ENCODE results near the gene RNU1-3. TPM values are rescaled to one million over a fixed set of nuclear protein-coding genes. Genes with fewer than 3 reads are reported as not detected.
"Not testable (repeated sequence)": the region's sequence is repeated elsewhere in the genome, so short reads cannot be mapped to it uniquely, and the experiment has no call there.

RNU1-3 gene
- total RNA-seq, 6 experiments from 2014 or later: 1,191 to 2,394 (median 1,819) TPM

DNA sequence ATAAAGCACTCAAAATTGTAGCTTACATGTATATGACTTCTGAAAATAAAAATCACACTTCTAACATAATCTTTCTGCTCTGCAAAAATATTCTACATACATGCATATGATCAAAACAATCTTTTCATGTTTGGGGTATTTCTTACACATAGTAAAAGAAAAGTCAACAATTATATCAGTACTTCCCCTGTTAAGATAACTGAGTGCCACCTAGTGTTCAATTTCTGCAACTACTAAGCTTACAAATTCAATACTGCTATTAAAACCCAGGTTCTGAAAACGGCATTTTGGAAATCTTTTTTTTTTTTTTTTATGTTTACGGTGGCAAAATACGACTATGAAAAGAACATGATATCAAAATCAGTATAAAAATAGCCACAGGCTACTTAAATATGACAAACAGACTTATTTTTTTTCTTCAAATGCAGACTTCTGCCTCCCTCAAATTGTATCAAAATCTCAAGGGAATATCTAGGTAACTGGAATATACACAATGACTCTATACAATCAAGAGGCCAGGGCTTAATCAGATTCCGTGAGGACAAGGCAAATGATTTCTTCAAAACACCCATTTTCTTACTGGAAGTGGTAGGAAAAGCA, 18.1 kb upstream of the RNU1-3 start:
- peaks cover 17% of the 10 kb centered on the region for H3K27me3 Mint-ChIP-seq (ENCODE audit: insufficient read depth)
- H3K27ac Mint-ChIP-seq; H3K4me1 Mint-ChIP-seq (ENCODE audit: low read depth); H3K9me3 Mint-ChIP-seq; H3K4me3 Mint-ChIP-seq; H3K36me3 Mint-ChIP-seq (ENCODE audit: low read depth): not testable (repeated sequence)
- TF ChIP-seq, protein P1, sequence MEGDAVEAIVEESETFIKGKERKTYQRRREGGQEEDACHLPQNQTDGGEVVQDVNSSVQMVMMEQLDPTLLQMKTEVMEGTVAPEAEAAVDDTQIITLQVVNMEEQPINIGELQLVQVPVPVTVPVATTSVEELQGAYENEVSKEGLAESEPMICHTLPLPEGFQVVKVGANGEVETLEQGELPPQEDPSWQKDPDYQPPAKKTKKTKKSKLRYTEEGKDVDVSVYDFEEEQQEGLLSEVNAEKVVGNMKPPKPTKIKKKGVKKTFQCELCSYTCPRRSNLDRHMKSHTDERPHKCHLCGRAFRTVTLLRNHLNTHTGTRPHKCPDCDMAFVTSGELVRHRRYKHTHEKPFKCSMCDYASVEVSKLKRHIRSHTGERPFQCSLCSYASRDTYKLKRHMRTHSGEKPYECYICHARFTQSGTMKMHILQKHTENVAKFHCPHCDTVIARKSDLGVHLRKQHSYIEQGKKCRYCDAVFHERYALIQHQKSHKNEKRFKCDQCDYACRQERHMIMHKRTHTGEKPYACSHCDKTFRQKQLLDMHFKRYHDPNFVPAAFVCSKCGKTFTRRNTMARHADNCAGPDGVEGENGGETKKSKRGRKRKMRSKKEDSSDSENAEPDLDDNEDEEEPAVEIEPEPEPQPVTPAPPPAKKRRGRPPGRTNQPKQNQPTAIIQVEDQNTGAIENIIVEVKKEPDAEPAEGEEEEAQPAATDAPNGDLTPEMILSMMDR (IDR thresholded peaks at IDR 0.05): peak; percentile 78
- DNase-seq: peak; percentile 32

DNA sequence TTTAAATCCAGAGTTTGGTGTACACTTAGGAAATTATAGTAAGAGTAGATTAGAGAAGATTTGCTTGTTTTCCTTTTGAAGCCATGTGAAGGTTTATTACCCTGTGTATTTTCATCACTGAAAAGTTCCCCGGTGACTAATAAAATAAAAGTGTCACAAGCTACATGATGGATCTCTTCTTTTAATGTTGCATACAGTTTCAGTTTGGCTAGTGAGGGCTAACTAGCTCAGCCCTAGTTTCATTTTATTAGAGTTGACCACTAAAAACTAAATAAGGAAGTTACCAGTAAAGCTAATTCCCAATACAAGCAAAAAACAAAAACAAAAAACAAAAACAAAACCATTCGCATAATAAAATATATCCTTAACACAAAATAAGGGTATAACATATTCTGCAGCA, 17.4 kb upstream of the RNU1-3 start:
- peaks cover 19% of the 10 kb centered on the region for H3K27me3 Mint-ChIP-seq (ENCODE audit: insufficient read depth)
- not testable (repeated sequence) for H3K4me1 Mint-ChIP-seq (ENCODE audit: low read depth); DNase-seq; H3K4me3 Mint-ChIP-seq; H3K27ac Mint-ChIP-seq; H3K9me3 Mint-ChIP-seq; H3K36me3 Mint-ChIP-seq (ENCODE audit: low read depth)

DNA sequence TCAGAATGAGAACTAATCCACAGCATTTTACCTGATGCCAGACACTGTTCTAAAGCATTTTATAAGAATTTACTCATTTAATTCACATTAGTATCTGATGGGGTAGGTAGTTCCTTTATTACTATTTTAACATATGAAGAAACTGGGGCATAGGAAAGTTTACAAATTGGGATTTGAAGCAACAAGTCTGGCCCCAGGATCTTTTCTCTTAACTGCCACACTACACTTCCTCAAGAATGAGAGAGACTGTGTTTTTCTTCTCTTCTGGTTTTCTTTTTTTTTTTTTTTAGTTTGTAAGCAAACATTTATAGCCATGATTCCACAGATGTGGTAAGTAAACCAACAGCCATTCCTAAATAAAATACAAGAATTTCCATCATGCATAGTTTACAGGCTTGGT, 16.1 kb upstream of the RNU1-3 start:
- H3K9me3 Mint-ChIP-seq; H3K27ac Mint-ChIP-seq; H3K4me3 Mint-ChIP-seq; H3K36me3 Mint-ChIP-seq (ENCODE audit: low read depth); DNase-seq; H3K4me1 Mint-ChIP-seq (ENCODE audit: low read depth): not testable (repeated sequence)
- peaks cover 25% of the 10 kb centered on the region for H3K27me3 Mint-ChIP-seq (ENCODE audit: insufficient read depth)

DNA sequence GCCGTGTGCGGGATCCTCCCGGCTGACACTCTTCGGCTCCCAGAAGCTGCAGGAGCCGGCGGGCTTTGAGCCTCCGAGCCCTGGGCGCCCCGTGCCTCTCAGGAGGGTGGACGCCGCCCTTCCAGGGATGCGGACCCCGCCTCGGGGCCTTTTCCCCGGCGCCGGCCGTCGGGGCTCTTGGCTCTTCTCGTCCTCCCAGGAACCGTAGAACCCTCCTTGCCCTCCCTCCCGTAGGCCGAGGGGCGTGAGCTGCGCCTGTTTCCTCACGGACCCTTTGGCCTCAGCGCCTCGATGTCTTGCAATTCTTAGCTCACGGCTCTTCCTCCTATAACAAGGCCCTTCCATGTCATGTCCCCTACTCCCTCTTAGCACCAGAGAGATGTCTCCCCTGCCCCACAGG, 13.6 kb upstream of the RNU1-3 start:
- Mint-ChIP-seq H3K4me3 (peak overlapping the region; percentile 58), H3K27me3 (ENCODE audit: insufficient read depth) (peaks cover 18% of the 10 kb centered on the region)
- H3K36me3 Mint-ChIP-seq (ENCODE audit: low read depth); H3K9me3 Mint-ChIP-seq; DNase-seq; H3K27ac Mint-ChIP-seq; H3K4me1 Mint-ChIP-seq (ENCODE audit: low read depth): not testable (repeated sequence)

DNA sequence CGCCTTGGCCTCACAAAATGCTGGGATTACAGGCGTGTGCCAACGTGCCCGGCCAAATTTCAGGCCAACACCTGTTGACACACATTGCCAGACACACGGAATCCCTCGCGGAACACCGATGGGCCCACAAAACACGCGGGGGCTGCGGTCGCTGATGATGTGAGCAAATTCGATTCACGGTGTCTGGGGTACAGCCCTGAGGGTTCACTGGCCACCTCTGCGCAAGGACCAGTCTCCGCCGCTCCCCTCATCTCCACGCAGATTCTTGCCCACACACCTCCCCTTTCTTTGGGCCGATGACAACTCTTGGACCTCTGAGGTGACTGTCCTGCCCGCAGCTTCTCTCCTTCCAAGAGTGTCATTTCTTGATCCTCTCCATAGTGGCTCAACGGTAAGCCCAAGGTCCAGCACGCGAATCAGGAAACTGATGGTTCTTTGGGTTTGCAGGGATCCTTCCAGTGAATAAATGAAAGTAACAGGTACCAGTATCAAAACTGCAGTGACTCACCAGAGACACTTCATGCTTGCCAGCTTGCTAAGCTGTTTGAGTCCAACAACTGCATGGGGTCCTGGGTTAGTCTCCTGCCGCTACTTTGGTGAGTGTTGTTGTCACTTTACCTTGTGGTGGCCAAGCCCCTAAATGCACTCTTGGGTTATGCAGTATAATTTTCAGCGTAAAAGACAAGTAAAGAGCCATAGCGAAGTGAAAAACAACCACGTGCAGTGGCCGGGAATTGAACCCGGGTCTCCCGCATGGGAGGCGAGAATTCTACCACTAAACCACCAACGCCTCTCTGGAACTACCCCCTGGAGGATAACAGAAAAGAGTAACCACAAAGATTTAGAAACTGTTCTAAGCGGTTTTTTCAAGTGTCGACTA, 11.0 kb upstream of the RNU1-3 start:
- DNase-seq: peak; percentile 81
- TF ChIP-seq, protein P1 (IDR thresholded peaks at IDR 0.05): no peak
- Mint-ChIP-seq H3K27me3 (ENCODE audit: insufficient read depth) (peaks cover 15% of the 10 kb centered on the region), H3K4me1 (ENCODE audit: low read depth) (peaks cover 5% of the 10 kb centered on the region; the same call in 1 of the 2 replicates), H3K9me3 (no peaks in the 10 kb centered on the region; the same call in 1 of the 2 replicates), H3K36me3 (ENCODE audit: low read depth) (no peaks in the 10 kb centered on the region), H3K4me3 (no peak overlapping the region), H3K27ac (peak overlapping the region; percentile 42; the same call in 1 of the 2 replicates)

DNA sequence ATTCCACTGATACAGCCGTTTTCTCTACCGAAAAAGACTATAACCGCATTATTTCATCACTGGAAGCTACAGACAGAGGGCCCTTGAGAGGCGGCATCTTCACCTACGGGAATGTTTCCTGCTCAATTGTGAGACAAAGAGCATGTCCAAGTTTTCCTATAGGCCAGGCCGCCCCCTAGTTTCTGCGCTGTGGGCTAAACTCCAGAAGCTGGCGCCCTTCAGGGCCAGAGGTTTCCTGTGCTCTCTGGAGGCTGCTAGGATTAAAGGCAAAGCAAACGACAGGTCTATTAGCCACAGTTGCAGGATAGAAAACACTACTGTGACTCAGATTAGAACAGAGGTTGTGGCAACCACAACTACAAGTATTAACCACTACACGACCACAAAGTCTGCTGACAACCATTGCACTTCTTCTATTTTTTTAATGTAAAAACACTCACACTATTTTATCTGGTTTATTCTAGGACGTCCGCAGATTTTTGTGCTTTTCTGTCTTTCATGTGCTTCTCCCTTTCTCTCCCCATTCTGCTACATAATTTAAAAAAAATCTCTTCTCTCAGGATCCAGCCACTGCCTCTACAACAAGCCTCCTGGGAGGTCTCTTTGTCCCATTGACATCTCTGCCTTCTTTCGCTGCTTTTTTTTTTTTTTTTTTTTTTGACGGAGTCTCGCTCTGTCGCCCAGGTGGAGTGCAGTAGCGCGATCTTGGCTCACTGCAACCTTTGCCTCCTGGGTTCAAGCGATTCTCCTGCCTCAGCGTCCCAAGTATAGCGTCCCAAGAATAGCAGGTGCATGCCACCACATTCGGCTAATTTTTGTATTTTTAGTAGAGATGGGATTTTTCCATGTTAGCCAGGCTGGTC, 10.1 kb upstream of the RNU1-3 start:
- DNase-seq; H3K27ac Mint-ChIP-seq; H3K36me3 Mint-ChIP-seq (ENCODE audit: low read depth); H3K9me3 Mint-ChIP-seq; H3K4me3 Mint-ChIP-seq; H3K4me1 Mint-ChIP-seq (ENCODE audit: low read depth): not testable (repeated sequence)
- peaks cover 14% of the 10 kb centered on the region for H3K27me3 Mint-ChIP-seq (ENCODE audit: insufficient read depth)

DNA sequence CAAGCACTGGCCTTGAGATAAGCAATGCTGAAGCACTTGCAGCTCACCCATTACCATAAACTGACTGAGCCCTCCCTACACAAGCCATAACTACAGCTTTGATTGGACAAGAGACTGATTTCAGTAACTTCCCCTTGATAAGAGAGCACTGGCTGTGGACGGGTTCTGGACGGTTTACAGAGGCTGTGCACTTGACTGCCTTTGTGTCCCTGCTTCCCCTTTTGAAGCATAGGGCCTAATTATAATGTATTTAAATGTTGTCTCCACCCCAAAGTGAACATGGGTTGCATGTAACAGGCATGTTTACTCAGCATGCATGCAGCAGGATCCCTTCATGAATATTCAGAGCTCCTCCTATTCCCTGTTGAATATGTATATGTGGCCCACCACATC, 8.4 kb upstream of the RNU1-3 start:
- not testable (repeated sequence) for H3K9me3 Mint-ChIP-seq; DNase-seq; H3K4me1 Mint-ChIP-seq (ENCODE audit: low read depth); H3K4me3 Mint-ChIP-seq; H3K36me3 Mint-ChIP-seq (ENCODE audit: low read depth); H3K27ac Mint-ChIP-seq
- peaks cover 11% of the 10 kb centered on the region for H3K27me3 Mint-ChIP-seq (ENCODE audit: insufficient read depth)

DNA sequence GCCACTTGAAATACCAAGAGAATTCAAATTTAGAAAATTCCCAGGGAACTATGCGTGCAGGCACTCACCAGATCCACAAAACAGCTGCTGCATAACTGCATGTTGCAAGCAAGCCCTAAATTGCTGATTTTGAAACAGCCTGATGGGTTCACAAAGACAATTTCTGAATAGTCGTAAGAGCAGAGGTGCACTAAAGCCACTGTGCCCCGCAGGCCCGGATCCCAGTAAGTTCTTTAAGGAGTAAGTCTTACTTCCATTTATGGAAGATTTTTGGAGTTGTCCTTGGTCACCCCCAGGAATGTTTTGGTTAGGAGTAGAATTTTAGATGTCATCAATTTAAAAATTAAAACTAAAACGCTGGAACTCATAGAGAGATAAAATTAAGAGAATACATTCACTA, 7.2 kb upstream of the RNU1-3 start:
- H3K27me3 Mint-ChIP-seq (ENCODE audit: insufficient read depth); DNase-seq; H3K4me3 Mint-ChIP-seq; H3K36me3 Mint-ChIP-seq (ENCODE audit: low read depth); H3K4me1 Mint-ChIP-seq (ENCODE audit: low read depth); H3K27ac Mint-ChIP-seq; H3K9me3 Mint-ChIP-seq: not testable (repeated sequence)

DNA sequence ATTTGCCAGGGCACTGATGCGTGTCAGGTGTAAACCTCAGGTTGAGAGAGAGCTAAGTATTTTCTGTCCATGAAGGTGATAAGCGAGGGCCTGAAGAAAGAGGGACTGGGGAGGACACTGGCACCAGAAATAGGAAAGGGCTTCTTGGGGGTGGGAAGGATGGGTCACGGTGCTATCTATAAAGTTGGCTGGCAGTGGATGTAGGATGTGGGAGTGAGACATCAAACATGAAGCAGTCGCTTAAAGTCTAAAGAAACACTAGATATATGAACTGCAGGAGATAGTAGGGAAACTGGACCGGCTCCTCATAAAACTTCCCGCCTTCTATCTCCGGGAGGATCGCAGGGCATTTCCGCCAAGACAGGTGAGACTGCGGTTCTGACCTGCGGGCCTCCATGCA, 912 bp downstream of the RNU1-3 start:
- H3K36me3 Mint-ChIP-seq (ENCODE audit: low read depth); H3K9me3 Mint-ChIP-seq; H3K27ac Mint-ChIP-seq; H3K27me3 Mint-ChIP-seq (ENCODE audit: insufficient read depth); H3K4me1 Mint-ChIP-seq (ENCODE audit: low read depth); DNase-seq; H3K4me3 Mint-ChIP-seq: not testable (repeated sequence)

DNA sequence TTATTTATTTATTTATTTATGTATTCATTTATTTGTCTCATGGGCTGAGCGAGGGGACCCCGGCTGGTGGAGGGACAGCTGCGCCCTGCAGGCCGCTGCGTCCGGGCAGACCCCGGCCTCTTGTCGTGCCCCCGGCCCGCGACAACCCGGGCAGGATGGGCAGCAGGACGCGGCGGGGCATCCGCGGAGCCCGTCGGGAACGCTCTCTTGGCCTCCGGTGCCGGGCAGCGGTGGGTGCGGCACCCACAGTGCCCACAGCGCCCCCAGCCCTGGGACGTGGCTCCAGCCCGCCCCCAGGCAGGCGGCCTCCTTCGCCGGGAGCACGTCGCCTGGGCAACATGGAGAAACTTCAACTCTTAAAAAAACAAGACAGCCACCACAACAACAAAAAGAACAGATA, 8.5 kb downstream of the RNU1-3 start:
- H3K36me3 Mint-ChIP-seq (ENCODE audit: low read depth); H3K4me1 Mint-ChIP-seq (ENCODE audit: low read depth); H3K4me3 Mint-ChIP-seq; H3K27ac Mint-ChIP-seq; DNase-seq; H3K27me3 Mint-ChIP-seq (ENCODE audit: insufficient read depth); H3K9me3 Mint-ChIP-seq: not testable (repeated sequence)

DNA sequence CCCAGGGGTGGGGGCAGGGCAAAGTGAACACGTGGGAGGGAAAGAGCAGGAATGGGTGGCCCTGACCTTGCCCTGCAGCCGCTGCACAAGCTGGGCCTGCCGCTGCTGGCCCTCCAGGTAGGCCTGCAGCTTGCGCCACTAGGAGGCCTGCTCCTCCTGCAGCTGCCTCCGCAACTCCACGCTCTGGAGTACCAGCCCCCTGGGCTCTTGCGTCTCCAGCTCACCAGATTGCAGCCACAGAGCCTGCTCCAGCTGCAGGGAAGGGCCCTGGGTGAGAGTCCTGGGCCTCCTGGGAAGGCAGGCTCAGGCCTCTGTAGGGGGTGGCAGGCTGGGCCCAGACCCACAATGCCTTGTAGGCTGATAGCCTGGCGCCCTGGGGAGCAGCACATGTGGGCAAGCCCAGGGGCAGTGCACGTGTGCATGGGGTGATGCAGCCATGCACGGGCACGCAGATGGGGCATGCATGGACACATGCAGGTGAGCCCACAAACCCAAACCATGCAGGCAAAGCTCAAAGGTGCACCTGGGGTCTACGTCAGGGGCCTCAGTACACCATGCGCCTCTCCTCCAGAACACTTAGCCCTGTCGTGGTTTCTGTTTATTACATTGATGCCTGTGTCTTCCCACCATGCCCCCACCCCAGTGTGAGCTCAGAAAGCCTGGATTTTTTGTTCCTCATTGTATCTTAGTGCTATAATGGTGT, 9.6 kb downstream of the RNU1-3 start:
- H3K27me3 Mint-ChIP-seq (ENCODE audit: insufficient read depth); H3K4me1 Mint-ChIP-seq (ENCODE audit: low read depth); H3K4me3 Mint-ChIP-seq; H3K9me3 Mint-ChIP-seq; DNase-seq; H3K27ac Mint-ChIP-seq; H3K36me3 Mint-ChIP-seq (ENCODE audit: low read depth): not testable (repeated sequence)
